GM18502 (cell line): ENCODE measurements around the gene TBC1D23.
"Not testable (repeated sequence)": the region's sequence is repeated elsewhere in the genome, so short reads cannot be mapped to it uniquely, and the experiment has no call there.

Source experiments
- ATAC-seq: cut with Tn5 transposase; IDR thresholded peaks from one replicate; pipeline ENCODE4 v1.9.1; 2021; ENCODE audit warnings: mild to moderate bottlenecking; ENCODE audit not compliant: unreplicated experiment, poor library complexity

The TBC1D23 gene

DNA sequence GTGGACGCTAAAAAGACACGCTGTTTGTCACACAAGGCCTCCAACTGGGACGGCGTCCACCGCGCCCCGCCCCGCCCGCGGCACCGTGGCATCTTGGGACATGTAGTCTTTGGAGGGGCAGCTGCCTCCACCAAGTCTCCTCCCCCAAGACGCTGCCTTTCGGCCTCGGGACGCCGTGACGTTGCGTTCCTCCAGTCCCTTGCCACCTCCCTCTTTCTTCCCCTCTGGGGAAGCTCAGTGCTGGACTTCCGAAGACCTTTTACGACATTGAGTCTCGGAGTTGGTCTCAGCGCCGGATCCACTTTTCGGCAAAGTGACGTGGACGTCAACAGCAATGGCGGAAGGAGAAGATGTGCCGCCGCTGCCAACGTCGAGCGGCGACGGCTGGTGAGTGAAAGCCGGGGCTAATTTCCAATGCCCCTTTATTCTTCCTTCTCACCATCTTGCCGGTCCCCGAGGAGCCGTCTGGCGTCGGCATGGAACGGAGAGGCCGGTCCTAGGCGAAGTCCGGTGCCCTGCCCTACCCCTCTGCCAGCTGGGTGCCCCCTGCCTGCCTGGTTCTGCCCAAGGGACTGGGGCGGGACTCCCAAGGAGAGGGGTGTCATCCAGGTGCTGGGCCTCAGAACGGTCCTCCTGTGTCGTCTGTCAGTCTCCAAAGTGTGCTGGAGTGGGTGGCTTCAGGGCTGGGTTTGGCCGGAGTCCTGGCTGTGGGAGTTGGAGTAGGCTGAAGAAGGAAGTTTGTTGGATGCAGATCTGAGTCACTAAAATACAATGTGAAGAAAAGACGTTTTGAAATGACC lies at the start of gene TBC1D23:
TBC1D23 (plus strand) TSS at position 308 of the 800 bp plus-strand sequence; CDS start at position 335, 27 bp downstream.
- ATAC-seq = peak; percentile 100

DNA sequence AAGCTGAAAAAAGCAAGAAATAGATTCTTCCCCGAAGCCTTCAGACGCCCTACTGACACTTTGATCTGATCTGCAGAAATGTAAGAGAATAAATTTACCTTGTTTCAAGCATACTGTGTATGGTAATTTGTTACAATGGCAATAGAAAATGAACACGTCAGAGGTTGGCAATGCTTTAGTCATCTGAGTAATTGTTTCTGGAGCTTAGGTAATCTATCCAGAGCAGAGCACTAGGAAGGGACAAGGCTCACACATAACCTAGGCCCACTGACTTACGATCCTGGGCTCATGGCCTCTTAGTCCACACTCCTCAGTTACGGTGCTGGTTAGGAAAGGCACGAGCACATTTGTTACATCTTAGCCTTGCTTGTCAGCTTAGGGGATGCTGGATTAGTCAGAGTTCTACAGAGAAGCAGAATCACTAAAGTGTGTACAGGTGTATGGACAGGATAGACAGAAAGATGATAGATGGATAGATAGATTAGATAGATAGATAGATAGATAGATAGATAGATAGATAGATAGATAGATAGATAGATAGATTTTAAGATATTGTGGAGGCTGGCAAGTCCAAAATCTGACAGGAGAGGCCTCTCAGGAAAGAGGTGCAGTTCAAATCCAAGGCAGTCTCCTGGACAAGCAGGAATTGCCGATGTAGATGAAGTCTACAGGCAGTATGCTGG lies 46.8 kb upstream of the TBC1D23 start:
- no peak for ATAC-seq

DNA sequence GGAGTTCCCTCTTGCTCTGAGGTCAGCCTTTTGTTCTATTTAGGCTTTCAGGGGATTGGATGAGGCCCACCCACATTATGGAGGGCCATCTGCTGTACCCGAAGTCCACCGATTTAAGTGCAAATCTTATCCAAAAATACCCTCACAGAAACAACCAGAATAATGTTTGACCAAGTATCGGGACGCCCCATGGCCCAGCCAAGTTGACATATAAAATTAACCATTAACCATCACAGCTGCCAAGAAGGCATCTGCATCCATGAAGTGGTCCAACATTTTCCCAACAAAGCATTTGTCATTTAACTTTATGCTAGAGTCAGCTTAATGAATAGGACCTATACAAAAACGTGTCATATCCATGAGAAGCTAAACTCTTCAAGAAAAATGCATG lies 46.2 kb upstream of the TBC1D23 start:
- ATAC-seq = no peak

DNA sequence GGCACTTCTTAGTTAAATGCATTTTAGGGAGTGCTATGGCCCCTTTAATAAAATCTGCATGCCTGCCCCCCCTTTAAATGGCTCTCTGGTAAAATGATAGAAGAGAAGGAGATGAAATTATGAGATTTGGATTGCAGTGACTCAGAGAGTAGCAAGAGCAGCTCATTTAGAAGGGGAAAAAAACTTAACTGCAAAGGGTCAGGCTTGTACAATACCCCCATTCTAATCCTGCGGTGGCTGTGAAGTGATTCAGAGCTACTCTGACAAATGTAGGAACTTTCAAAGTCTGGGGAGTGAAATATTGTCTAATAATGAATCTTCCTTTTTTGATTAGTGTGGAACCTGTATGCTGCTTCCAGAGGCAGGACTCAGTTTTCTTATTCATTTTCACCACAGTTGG lies 44.1 kb upstream of the TBC1D23 start:
- no peak for ATAC-seq

DNA sequence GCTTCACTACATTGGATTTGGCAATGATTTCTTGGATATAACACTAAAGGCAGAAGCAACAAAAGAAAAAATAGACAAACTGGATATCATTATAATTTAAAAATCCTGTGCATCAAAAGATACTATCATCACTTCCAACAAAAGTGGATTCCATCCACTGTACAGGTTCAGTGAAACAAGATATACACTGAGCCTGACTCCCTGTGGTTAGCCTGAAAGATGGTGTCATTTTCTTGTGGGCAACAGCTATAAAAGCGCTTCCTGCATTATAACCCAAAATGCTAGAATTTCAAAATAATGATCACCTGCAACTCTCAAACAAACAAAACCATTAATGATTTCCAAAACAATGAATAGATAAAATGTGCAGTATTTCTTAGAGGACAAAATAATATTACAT lies 39.6 kb upstream of the TBC1D23 start:
- ATAC-seq = no peak

DNA sequence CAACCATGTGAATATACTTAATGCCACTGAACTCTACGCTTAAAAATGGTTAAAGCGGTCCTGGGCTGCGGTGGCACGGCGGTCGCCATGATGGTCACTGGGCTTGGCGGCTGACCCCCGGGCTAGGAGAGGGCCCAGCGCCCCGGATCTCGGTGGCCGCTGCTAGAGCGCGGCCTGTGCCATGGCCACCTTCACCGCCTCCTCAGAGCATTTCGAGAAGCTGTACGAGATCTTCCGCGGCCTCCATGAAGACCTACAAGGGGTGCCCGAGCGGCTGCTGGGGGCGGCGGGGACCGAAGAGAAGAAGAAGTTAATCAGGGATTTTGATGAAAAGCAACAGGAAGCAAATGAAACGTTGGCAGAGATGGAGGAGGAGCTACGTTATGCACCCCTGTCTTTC lies 35.6 kb upstream of the TBC1D23 start:
- no peak for ATAC-seq

DNA sequence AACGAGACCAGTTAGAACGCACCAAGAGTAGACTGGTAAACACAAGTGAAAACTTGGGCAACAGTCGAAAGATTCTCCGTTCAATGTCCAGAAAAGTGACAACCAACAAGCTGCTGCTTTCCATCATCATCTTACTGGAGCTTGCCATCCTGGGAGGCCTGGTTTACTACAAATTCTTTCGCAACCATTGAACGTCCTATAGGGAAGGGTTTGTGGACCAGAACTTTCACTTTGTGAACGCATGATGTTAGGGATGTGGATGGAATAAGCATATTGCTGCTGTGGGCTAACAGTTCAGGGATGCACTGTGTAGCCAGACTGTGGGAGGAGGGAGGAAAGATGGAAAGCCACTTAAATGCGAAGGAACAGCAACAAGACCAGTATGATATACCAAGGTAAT lies 34.9 kb upstream of the TBC1D23 start:
- no peak for ATAC-seq

DNA sequence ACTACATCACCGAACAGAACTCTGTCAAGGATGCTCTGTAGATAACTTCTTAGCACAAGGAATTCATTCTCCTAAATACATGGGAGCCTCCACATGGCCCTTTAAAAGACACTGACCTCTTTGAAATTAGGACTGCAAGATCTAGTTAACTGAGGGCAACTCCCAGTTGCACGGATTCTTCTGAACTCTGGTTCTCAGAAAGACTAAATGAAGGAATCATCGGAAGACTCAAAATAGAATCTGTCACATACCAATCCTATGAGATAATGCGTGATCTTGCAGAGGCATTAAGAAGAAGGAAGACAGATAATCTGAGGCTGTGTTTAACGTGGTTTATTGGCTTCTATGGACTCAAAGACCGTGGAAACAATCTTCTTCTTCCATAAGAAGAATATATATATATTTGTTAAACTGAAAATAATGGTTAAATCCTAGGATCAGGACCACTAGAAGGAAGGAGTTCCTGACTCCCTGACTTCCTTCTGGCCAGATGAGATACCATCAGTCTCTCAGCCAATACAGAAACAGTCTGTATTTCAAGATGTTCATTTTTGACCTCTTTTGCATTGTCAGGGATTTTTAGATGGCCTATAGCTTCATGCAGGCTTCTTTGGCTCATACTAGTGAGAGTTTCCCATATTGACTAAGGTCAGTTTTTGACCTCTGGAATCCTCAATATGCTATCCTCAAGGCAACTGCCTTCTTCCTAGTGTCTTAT lies 33.9 kb upstream of the TBC1D23 start:
- ATAC-seq = no peak

DNA sequence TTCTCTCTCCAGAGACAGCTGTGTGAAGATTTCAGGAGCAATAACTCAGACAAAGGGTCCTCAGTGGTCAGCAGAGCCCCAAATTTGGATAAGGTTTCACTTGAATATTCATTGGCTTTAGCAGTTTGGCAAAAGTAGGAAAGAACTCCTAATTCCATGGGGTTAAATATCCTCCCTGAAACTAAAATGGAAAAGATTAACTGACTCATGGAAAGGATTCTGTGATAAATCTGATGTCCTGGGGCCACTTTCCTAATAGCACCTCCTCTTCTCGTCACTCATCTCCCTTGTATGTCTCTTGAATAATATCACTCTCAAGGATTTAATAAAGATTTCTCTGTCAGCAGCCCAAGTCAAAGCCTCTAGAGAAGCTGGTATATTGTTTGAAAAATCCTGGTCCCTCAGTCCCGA lies 33.3 kb upstream of the TBC1D23 start:
- no peak for ATAC-seq

DNA sequence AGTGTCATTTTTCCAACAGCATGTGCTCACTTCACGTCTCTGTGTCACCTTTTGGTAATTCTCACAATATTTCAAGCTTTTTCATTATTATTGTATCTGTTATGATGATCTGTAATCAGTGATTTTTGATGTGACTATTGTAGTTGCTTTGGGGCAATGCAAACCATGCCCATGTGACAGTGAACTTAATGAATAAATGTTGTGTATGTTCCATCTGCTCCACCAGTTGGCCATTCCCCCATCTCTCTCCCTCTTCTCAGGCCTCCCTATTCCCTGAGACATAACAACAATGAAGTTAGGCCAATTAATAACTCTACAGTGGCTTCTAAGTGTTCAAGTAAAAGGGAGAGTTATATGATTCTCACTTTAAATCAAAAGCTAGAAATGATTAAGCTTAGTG lies 32.5 kb upstream of the TBC1D23 start:
- ATAC-seq = no peak

DNA sequence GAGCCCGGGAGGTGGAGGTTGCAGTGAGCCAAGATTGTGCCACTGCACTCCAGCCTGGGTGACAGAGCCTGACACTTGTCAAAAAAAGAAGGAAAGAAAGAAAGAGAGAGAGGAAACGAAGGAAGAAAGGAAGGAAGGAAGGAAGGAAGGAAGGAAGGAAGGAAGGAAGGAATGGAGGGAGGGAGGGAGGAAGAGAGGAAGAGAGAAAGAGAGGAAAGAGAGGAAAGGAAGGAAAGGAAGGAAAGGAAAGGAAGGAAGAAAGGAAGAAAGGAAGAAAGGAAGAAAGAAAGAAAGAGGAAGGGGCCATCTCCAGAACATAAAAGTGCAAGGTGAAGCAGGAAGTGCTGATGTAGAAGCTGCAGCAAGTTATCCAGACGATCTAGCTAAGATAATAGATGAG lies 31.6 kb upstream of the TBC1D23 start:
- not testable (repeated sequence) for ATAC-seq

DNA sequence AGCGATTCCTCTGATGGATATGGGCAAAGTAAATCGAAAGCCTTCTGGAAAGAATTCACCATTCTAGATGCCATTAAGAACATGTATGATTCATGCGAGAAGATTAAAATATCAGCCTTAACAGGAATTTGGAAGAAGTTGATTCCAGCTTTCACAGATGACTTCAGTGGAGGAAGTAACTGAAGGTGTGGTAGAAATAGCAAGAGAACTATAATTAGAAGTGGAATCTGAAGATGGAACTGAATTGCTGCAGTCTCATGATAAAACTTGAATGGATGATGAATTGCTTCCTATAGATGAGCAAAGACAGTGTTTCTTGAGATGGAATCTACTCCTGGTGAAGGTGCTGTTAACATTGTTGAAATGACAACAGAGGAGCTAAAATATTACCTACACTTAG lies 30.1 kb upstream of the TBC1D23 start:
- ATAC-seq = no peak

DNA sequence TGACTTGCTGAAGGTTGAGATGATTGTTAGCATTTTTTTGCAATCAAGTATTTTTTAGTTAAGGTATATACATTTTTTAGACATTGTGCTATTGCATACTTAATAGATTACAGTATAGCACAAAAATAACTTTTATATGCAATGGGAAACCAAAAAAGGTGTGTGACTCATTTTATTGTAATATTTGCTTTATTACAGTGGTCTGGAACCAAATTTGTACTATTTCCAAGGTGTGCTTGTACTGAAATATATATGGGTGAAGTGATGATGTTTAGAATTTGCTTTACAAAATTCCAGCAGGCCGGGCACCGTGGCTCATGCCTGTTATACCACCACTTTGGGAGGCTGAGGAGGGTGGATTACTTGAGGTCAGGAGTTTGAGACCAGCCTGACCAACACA lies 29.1 kb upstream of the TBC1D23 start:
- ATAC-seq = no peak

DNA sequence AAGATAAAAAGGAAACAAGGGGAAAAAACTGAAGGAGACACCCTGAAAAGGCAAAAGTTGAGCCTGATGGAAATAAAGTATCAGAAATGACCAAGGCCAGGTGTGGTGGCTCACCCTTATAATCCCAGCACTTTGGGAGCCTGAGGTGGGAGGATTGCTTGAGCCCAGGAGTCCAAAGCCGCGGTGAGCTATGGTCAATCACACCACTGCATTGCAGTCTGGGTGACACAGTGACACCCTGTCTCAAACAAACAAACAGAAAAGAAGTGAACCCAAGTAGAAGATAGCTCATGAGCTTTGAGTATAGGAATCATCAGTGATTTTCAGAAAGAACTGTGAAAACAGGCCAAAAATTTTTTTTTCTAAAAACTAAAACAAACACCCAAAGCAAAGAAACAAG lies 26.4 kb upstream of the TBC1D23 start:
- ATAC-seq = no peak

DNA sequence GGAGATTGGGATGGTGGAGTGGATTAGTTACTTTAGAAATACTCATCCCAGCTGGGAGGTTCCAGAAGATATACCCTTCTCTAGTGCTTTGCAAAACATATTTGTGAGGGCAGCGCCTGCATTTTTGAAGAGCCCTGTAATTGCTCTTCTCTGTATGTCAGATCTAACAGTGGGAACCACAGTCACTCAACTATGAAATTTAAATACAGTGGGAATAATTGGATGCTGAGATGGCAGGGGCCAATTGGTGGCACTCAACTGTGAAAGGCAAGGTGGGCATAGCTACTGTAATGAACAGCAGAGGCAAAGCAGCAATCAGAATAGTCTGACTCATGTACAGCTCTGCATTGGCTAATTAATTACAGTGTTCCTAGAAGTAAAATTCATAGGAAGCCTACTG lies 22.2 kb upstream of the TBC1D23 start:
- ATAC-seq = no peak

DNA sequence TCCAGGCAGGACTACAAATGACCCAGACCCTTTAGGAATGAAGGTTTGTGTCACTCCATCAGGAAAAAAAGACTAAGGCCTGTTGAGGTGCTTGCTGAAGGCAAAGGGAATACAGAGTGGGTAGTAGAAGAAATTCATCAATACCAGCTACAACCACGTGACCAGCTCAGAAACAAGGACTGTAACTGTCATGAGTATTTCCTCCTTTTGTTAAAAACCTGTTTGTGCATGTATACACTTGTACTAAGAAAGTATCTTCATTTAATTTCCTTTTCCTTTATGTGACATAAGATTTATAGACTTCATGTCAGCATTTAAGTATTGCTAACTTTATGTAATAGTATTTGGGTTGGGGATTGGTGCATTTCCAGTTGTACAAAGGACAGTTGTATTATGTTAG lies 18.3 kb upstream of the TBC1D23 start:
- ATAC-seq = not testable (repeated sequence)

DNA sequence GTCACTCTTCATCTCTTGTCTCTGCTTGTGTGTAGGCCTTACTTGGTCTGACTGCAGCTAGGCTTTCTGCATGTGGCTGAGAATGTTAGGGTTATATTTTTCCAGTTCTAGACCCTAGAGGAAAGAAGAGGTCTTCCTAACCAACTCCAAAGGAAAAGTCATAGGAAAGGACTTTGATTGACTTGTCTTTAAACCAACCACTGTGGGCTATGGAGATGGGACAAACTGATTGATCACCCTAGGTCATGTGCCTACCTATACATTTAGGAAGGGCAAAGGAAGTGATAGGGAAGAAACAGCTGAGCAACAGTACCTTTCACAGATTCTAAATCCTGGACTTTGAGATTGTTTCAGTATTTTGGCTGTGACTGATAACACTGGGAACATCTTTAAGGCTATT lies 16.5 kb upstream of the TBC1D23 start:
- no peak for ATAC-seq

DNA sequence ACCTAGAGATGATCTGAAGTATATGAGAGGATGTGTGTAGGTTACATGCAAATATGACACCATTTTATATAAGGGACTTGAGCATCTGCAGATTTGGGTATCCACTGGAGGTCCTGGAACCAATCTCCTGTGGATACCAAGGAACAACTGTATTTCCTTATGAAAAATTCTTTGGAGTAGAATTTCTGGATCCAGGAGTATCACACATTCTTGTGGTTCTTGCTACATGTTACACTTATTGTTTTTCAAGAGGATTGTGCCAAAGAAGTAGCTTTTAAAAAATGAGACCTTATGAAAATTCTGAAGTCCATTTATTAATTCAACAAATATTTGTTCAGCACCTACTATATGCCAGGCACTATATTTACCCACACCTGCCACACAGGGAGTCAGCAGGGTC lies 15.7 kb upstream of the TBC1D23 start:
- ATAC-seq = no peak

DNA sequence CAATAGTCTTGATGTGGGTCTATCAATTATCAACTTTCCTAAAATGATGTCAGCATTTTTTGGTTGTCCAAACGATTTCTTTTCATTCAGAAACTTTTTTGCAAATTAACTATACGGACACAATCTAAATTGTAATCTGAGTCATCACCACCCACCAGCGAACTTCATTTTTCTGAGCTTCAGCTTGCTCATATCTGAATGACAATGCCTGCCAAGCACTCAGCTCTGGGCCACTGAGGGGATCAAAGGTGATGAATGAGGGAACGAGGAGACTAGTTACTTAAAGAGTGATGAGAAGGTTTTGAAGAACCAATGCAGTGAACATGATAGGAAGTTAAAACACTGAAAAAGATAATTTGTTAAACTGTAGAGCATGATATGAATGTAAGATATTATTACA lies 14.9 kb upstream of the TBC1D23 start:
- no peak for ATAC-seq

DNA sequence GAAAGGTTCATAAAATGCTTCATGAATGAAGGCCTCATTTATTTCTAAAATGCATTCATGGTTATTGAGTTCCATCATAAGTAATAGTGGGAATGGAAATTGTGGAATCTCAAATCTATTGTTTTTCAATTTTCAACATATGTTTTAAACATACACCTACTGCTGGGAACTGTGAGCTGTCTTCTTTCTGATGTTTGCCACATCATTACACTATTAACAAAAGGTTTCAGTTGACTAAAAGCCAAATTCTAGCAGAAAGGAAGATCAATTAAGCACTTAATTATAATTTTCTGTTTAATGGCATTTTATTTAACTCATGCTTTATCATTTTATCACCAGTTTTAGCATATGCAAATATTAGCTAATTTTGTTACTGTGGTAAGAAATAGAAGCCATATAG lies 13.8 kb upstream of the TBC1D23 start:
- ATAC-seq = no peak

DNA sequence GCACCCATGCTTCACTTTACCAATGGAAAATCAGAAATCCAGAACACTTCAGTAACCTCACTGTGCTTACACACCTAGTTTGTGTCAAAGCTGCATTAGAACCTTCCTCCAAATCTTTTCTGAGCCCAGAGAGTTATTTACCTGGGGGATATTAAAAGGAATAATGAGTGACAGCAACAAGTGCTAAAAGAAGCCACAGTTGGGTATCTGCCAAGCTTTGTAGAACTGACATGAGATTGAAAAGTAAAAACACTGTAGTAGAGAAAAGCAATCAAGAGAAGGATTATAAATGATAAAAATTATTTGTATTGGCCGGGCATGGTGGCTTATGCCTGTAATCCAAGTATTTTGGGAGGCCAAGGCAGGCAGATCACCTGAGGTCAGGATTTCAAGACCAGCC lies 8.8 kb upstream of the TBC1D23 start:
- ATAC-seq = no peak
